NCI-H1436 (cell line): ENCODE results near the gene PDLIM4.
A peak's percentile ranks its signal among the peaks of the same experiment; 100 is the strongest.

Experiments
- DNase-seq: peaks from one replicate; lab custom pipeline; 2025; lab: John Stamatoyannopoulos, UW

PDLIM4 gene

DNA sequence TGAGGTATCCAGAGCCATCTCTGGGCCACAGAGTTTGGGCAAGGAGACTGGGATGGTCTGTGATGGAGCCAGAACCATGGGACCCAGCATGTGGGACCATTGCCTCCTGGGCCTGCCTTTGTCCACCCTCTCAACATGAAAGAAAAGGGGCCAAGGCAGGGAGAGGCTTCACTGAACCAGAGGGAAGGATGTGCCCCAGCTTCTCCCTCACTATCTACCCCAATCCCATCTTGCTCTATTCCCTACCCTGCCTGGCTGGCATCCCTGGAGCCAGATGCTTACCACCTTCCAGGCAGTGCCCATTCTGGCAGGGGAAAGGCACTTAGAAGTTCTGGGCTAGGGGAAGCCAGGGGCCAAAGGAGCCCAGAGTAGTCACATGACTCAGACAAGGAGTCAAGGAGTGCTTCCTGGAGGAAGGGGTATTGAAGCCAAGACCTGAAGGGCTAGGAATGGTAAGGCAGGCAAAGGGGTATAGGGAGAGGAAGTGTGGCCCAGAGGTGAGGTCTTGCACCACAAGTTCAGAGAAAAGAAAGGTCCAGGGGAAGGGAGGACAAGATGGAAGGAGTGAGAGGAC lies 9.8 kb downstream of the PDLIM4 start:
- no peak for DNase-seq

DNA sequence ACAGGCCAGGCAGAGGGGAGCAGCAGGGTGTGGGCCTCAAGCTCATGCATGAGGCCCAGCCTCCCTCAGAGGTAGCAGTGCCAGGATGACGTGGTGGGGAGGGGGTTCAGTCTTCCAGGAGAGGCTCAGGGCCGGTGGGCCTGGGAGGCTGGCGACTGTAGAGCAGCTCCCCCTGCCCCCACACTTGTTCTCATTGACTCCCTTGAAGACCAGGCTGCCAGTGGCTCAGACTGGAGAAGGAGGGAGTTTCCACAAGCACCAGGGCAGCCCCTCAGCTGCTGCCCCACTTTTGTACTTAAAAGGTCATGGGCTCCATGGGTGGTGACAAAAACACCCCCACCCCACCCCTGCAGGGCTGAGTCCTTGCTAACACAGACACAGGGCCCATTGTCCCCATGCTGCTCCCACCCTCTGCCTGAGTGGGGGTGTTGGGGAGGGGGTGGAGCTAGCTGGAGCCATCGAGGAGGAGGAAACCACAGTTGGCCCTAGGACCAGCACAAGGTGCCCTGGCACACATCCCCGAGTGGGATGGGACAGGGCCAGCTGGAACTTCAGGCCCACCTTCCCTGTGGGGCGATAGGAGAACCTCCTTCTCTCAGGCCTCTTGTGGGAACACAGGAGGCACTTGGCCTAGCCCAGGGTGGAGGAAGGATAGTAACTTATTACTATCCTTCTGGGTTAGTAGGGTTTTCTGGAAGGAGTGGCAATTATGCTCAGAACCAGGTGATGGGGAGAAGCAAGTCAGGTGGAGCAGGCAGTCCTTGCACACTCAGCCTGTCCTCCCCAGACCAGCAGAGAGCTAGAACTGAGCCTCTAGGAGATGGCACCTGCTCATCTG lies 10.7 kb downstream of the PDLIM4 start:
- DNase-seq = no peak

DNA sequence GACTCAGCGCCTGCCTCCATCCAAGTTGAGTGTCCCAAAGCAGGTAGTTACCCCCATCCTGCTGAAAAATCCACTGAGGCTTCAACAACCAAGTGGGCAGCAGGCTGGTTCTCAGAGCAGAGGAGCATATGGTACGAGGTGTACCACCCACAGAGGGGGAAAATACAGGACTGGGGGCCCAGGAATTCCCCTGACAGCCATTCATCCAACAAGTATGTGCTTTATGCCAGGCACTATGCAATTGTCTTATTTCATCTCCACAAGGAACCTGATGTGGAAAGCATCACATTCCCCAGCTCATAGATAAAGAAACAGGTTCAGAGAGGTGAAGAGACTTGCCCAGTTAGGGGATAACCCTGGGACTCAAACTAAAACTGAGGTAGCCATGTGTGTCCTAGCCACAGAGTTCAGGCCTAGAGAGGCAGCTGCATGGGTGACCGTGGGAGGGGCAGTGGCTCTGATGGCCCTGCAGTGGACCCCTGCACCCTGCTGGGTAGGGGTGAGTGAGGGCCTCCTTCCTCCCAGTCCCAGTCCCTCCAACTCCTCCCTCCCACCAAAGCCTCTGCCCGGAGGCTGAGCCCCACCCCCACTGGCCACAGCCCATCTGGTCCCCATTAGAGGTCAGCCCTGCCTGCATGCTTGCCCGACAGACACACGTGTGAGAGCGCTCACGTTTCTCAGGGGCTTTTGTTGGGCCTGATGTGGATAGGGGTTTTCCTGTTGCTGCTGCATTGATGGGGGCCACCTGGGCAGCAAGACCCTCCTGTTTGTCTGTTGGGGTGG lies 11.5 kb downstream of the PDLIM4 start:
- no peak for DNase-seq

DNA sequence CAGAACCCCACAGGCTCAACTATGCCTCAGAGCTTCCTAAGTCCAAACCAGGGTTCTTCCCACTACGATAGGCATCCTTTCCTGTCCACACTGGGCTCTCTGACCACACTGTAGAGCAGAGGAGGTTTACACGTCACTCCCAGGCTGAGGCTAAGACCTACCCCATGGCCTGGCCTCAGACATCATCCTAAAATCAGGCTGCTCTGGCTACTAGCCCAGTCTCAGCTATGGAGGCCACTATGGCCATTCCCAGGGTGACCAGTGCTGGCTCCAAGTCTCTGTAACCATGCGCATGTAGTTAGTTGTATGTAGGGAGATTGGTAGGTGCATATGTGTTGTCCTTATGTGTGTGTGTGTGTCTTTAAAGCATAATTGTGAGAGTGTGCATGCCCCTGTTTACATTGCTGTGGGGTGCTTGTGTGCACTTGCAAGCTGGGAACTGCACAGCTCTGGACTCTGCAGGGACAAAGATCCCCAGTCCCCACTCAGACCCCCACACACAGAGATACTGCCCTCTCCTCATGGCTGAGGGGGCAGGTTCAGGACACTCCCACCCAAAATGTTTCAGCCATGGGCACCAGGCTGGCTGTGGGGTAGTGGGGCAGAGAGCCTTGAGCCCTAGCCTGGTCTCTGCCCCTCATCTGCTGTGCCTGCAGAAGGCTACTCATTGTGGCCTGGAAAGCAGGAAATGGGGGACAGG lies 12.3 kb downstream of the PDLIM4 start:
- no peak for DNase-seq

DNA sequence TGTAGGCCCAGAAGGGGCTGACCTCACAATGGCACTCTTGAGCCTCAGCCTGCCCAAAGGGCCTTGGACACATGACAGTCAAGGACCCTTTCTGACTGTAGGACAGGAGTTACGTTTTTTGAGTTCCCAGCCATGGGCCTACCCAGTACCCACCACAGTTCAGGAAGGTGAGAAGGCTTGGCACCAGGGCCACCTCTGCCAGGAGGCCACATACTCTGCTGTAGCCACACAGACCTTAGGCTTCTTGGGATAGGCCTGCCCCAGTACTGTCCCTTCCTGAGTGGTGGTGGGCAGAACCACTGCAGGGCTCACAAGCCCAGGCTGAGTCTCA lies 12.8 kb downstream of the PDLIM4 start:
- no peak for DNase-seq

DNA sequence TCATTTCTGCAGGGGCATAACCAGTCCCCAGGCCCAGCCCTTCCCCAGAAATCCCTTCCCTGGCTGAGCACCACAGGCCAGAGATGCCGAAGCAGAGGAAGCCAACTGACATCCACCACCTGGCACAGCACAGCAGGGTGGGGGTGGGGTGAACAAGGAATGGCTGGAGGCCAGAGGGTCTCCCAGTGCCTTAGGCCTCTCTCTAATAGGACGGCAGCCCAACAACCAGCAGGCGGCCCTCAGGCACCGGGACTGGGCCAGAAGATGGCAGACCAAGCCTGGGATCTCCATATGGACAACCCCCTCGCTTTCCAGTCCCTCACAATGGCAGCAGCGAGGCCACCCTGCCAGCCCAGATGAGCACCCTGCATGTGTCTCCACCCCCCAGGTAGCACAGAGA lies 13.2 kb downstream of the PDLIM4 start:
- DNase-seq = no peak

DNA sequence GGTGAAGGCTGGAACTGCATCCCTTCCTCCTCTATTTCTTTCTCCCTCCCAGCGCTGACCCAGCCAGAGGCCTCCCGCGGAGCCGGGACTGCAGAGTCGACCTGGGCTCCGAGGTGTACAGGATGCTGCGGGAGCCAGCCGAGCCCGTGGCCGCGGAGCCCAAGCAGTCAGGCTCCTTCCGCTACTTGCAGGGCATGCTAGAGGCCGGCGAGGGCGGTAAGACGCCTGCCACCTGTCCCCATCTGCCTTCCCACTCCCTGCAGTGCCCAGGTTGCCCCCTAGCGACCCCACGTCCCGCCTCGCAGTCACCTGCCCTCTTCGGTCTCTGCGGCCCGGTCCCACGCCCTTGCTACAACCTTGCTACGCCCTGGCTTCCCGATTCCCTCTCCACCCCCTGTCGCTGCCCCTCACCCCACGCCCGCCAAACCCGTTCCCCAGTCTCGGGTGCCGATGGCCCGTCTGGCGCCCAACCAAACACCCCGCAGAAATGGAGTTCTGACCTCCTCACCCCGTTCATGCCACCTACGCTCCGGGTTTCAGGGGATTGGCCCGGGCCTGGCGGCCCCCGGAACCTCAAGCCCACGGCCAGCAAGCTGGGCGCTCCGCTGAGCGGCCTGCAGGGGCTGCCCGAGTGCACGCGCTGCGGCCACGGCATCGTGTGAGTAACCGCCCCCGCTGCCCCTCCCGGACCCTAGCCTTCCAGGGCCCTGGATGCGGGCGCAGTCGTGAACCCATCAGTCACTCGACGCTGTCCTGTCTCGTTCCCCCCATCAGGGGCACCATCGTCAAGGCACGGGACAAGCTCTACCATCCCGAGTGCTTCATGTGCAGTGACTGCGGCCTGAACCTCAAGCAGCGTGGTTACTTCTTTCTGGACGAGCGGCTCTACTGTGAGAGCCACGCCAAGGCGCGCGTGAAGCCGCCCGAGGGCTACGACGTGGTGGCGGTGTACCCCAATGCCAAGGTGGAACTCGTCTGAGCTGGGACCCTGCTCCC lies 14.1 kb downstream of the PDLIM4 start:
- no peak for DNase-seq

DNA sequence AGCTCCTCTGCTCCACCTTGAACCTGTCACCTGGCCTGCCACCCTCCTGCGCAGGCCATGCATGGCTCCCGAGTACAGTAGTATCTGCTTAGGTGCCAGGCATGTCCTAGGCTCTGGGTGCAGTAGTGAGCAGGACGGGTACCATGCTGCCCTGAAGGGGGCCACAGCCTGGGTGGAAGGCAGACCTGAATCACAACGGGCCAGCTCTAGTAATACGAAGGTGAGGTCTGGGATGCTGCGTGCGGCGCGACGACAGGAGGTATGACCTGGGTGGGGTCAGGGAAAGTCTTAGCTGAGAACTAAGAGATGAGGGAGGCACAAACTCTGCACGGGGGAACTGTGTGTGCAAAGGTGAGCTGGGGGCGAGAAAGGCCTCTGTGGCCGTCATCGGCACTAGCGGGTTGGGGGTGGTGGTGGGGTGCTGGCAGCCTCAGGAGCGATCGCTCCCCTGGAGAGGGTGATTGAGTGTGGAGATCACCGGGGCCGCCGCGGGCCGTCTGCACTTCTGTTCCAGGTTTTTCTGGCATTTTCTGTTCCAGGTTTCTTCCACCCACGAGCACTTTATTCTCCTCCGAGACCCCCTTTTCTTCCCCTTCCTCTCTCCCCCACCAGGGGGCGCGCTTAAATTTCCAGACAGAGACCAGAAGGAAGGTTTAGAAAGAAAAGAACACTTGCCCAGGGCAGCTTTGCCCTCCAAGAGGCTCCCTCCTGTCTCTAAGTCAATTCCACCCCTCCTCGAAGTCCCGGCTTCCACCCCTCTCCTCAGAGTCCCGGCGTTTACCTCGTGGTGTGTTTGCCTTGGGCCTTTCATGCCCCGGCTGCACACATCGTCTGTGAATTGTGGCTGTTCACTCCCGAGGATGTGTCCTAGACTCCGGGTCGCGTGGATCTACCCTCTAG lies 15.1 kb downstream of the PDLIM4 start:
- peak; percentile 42 for DNase-seq

DNA sequence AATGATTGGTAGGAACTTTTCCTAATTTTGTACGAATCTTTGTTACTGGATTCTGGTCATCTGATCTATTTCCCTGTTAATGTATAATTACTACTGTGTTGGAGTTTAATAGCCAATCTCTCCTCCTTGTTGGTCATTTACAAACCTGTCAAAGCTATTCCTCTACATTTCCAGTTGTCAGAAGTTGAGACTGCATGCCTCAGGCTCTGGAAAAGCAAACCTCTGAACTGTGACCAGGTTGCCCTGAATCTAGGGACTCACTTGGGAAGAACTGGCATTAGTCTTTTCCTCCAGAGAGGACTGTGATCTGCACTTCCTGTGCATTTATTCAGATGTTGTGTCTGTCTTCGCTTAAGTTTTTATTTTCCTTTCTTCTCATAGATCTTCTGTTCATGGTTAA lies 16.1 kb downstream of the PDLIM4 start:
- DNase-seq = no peak

DNA sequence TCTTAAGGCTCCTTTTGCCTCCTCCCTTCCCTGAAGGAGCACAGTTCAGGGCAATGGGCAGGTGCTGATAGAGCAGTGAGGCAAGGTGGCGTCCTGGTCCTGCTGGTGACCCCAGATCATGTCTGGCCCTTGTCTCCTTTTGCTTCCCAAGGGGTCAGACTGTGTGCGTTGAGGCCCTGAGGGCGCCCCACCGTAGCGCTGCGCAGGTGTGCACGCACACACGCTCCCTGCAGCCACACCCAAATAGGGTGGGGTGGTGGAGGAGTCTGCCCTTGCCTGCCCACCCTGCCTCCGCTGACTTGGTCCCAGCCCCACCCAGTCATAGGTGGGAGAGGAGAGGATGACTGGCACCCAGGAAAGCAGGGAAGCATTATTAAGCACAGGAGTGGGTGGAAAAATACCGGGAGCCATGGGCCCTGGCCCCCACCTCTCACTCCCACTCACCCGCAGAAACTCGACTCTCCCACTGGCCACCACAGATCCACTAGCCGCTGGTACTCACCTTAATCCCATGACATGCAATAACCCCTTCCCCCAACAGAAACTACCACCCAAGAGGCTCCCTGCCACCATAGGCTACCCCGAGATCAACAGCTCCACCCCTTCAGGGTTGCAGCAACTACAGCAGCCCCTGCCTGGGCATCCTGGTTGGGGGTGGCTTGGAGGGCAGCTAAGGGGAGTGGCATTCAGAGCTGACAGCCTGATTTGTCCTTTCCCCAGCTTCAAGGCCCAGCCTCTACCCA lies 16.7 kb downstream of the PDLIM4 start:
- DNase-seq = no peak

DNA sequence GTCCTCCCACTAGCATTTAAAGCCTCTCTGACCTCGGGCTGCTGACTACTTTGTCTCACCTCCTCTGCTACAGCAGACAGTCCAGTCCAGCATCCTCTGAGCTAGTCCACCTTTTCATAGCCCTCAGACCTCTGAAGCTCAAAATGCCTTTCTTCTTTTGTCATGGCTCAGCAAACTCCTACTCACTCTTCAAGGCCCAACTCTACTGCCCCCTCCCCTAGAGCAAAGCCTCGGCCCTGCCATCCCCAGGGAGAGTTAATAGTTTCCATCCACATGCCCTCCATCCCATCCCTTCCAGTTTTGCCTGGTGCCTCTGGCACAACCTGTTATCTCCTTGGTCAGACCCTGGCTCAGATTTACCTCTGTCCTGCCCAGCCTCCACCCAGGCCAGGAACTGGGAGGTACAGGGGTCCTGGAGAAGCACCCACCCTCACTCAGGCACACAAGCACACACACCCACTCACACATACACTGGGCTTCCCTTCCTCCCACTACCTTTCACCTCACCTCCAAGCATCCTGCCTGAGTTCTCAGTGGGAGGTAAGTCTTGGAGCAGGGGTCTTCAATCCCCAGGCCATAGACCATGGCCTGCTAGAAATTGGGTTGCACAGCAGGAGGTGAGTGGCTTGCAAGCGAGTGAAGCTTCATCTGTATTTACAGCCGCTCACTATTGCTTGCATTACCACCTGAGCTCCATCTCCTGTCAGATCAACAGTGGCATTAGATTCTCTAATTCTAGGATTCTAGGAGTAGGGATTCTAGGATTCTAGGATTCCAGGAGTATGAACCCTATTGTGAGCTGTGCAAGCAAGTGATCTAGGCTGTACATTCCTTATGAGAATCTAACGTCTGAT lies 18.1 kb downstream of the PDLIM4 start:
- no peak for DNase-seq

DNA sequence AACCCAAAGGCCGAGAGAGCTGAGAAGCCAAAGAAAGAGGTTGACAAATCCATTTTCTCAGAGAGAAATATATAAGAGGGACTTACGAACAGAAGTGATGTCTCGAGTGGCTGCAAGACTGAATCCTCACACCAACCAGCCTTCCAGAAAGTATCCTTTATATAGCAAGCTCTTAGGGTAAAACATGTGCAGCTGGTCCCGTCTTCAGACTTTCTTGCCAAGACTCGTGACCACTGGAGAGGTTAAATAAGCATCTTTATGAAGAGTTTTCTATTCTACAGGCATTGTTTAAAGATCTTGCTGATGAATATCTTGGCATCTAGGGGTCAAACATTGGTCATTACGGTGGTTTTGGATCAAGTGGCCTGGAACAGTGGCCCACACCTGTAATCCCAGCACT lies 19.8 kb downstream of the PDLIM4 start:
- no peak for DNase-seq

DNA sequence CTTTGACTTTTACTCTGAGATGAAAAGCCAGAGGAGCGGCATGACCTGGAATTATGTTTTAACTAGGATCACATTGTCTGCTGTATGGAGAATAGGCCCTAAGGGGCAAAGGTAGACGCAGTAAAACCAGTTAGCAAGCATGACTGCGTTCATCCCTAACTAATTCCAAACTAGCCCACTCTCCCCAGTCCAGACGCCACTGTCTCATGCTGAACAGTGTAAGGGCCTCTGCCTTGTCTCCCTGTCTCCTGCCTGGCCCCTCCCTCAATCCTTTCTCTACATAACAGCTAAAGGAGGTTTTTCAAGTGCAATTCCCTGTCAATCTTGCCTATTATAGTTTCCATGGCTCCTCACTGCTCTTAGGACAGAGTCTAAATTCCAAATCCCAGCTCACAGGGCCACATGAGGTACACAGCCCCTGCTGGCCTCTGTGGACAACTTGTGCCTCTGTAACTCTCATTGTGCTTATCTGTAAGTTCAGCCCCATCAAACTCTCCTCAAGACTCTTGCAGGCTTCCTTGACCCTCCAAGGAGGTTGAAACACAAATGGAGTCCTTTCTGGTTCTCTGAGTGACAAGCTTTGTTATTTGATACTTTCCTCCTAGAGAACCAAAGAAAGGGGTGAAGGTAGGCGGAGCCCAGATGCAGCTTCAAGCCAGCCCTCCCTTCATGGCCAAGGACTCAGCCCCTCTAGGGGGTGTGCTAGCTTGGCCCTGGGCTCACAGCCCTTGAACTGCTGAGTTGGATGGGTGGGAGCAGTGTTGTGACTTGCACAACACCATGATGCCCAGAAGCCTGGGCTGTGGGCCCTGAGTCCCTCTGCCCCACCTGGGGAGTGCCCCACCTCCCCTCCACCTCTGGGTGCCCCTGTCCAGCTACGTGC lies 20.7 kb downstream of the PDLIM4 start:
- no peak for DNase-seq

DNA sequence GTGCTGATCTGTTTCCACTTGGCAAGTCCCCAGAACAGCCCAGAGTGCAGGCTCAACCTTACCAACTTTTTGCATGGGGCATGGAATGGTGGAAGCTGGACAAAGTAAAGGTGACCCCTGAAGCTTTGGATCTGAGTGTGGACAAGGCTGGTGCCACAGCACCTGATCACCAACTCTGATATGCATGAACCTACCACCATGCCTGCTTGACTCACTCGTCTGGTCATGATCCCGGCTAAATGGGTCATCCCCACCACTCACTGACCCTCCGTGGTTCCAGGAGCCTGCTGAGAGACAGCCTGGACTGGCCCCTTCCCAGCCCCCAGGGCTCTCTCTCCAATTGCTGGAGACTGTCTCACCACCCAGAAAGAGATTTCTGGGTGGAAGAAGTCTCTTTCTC lies 22.3 kb downstream of the PDLIM4 start:
- no peak for DNase-seq

DNA sequence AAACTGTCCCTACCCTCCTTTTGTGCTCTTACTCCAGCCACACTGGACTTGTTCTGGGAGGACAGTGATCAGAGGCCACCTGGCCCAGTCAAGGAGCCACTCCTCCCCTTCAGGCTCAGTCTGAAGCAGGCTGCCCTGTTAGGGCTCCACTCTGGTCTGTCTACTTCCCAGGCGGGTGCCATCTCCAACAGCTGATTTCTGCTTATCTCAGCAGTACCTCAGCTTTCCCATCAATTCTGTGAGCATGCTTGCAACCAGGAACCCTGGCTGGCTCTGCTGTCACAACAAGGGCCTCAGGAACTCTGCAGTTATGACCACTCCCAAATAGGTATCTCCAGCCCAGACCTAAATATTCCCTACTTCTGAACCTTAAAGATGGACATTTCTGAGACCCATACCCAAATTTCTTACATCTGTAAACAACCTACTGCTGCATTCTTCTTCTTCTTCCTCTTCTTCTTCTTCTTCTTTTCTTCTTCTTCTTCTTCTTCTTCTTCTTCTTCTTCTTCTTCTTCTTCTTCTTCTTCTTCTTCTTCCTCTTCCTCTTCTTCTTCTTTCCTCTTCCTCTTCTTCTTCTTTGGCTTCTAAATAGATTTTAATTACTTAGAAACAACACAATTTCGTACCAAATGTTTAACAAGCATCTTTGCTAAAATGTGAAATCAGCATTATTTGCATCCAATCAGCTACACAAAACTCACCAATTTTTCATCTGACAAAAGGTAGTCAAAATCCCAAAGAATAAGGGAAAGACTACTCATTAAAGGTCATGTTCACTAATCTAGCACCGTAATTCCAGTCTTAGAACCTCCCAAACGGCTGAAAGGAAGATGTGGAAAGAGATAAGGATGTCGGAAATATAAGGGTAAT lies 23.1 kb downstream of the PDLIM4 start:
- no peak for DNase-seq

DNA sequence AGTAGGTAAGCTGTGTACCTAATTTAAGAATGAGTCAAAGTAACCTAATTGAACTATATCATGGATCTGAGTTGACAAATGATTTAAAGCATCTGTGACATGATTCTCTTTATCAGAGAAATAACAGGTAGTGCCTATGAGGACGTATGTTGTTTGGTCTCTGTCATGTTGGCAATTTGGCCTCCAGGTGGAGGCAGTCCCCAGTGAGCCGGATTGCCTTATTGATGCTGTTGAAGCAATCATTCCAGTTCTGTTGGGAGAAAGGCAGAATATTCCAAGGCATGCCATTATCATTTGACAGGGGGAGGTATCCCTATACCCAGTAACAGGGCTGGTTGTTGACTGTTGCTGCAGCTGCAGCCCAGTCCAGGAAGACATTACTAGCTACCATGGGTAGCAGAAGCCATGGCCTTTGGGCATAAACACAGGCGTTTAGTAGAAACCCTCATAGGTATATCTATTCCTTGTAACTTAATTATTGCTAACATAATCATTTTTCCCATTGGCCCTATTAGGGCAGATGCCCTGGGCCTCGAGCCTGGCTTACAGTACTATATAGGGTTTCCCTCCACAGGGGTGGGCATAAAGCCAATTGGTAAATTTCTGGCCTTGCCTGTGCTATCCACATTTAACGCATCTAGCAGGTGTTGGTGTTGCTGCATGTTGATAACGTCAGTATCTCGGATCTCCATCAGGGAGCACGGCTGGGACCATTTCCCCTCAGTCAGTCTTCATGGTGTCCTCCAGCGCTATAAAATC lies 24.5 kb downstream of the PDLIM4 start:
- DNase-seq = no peak
